Endothelial cell of umbilical vein (primary cell): ENCODE results near the gene ADGRE1. TPM values are rescaled to one million over a fixed set of nuclear protein-coding genes. Genes with fewer than 3 reads are reported as not detected.

Experiments
- BruUV-seq: library from RNA; stranded (reverse); fragments of 400-500 nt; replicated peaks from 2 replicates; lab custom pipeline; 2021; lab: Mats Ljungman, UMichigan
- CTCF ChIA-PET: fragments of 300-600, 350-600 bp; sonication (Branson Sonifier 250); formaldehyde crosslinking; loops from one replicate; lab custom pipeline; 2021; ENCODE audit warnings: antibody characterized with exemption, inconsistent platforms; lab: Charles Lee
- POLR2A ChIA-PET: fragments of 300-600, 350-600 bp; sonication (Branson Sonifier 250); formaldehyde crosslinking; loops from one replicate; lab custom pipeline; 2021; ENCODE audit warnings: antibody characterized with exemption, inconsistent platforms; lab: Charles Lee
- DNase-seq: peaks from one replicate; pipeline ENCODE4 v3.0.0-alpha.2; 2011; ENCODE audit warnings: low read depth, low spot score
- FAIRE-seq: peaks from 2 replicates; lab custom pipeline; 2011; peaks lifted over from hg19 to GRCh38; lab: Jason Lieb, UNC
- H2AFZ ChIP-seq: 2 replicates; pipeline ENCODE4 v1.6.0; 2012; ENCODE audit warnings: low read depth, low read length, control low read depth, inconsistent platforms
- H3K27ac ChIP-seq: 2 replicates; pipeline ENCODE4 v1.5.1; 2011; ENCODE audit warnings: low read depth, mild to moderate bottlenecking, control low read depth, low read length, moderate library complexity; ENCODE audit not compliant: insufficient read depth
- H3K27me3 ChIP-seq, 2 experiments: 2 replicates each; pipeline versions ENCODE4 v1.6.0 to v1.6.1; 2011; ENCODE audit warnings: low read length in 2 of 2, mixed read lengths in 1 of 2; ENCODE audit not compliant: control insufficient read depth in 2 of 2, insufficient read depth in 2 of 2
- H3K36me3 ChIP-seq, 2 experiments: 2 replicates in 1 of 2; 3 replicates in 1 of 2; pipeline ENCODE4 v1.5.1; 2011; ENCODE audit warnings: low read length in 2 of 2, mild to moderate bottlenecking in 1 of 2, moderate library complexity in 1 of 2; ENCODE audit not compliant: control insufficient read depth in 2 of 2, insufficient read depth in 2 of 2; ENCODE audit errors: extremely low read depth in 1 of 2
- H3K4me1 ChIP-seq: 3 replicates; pipeline ENCODE4 v1.5.1; 2011; ENCODE audit warnings: mild to moderate bottlenecking, low read length; ENCODE audit not compliant: control insufficient read depth, insufficient read depth; ENCODE audit errors: extremely low read depth
- H3K4me2 ChIP-seq: 2 replicates; pipeline ENCODE4 v1.6.1; 2011; ENCODE audit warnings: low read length, control low read depth, mixed read lengths; ENCODE audit not compliant: insufficient read depth
- H3K4me3 ChIP-seq, 3 experiments: fragments of 200-600 bp in 1 of 3; sonication (generic), shearing (Covaris generic) in 1 of 3; replicated peaks in 1 of 3; 2 replicates each; pipeline ENCODE4 v1.5.1; 2011 to 2016; ENCODE audit warnings: control low read depth in 3 of 3, low read length in 3 of 3, mild to moderate bottlenecking in 2 of 3, inconsistent platforms in 1 of 3, low read depth in 1 of 3, moderate library complexity in 1 of 3; ENCODE audit not compliant: insufficient read depth in 1 of 3
- H3K79me2 ChIP-seq: 2 replicates; pipeline ENCODE4 v1.6.0; 2012; ENCODE audit warnings: low read length, inconsistent platforms; ENCODE audit not compliant: control insufficient read depth, insufficient read depth
- H3K9ac ChIP-seq: replicated peaks from 2 replicates; pipeline ENCODE3; 2011; ENCODE audit warnings: low read length, control low read depth; ENCODE audit not compliant: insufficient read depth; ENCODE audit errors: extremely low read depth
- H3K9me1 ChIP-seq: replicated peaks from 3 replicates; pipeline ENCODE4 v1.6.0; 2011; ENCODE audit warnings: mild to moderate bottlenecking, low read length; ENCODE audit not compliant: control insufficient read depth, insufficient read depth; ENCODE audit errors: extremely low read depth
- H3K9me3 ChIP-seq: replicated peaks from 2 replicates; pipeline ENCODE4 v1.5.1; 2012; ENCODE audit warnings: low read length, inconsistent platforms; ENCODE audit not compliant: control insufficient read depth, insufficient read depth
- H4K20me1 ChIP-seq: replicated peaks from 2 replicates; pipeline ENCODE3; 2011; ENCODE audit warnings: mild to moderate bottlenecking, low read length; ENCODE audit not compliant: control insufficient read depth, insufficient read depth; ENCODE audit errors: extremely low read depth
- CTCF ChIP-seq, 2 donors: IDR thresholded peaks; 1 replicate in 1 of 2; 2 replicates in 1 of 2; pipeline ENCODE4 v1.5.1; 2011; ENCODE audit warnings: low read length in 2 of 2, mild to moderate bottlenecking in 2 of 2, moderate library complexity in 2 of 2, control low read depth in 1 of 2, inconsistent platforms in 1 of 2, low read depth in 1 of 2; ENCODE audit not compliant: insufficient read depth in 1 of 2; ENCODE audit errors: extremely low read depth in 1 of 2
- EZH2 ChIP-seq: IDR thresholded peaks from 2 replicates; pipeline ENCODE4 v1.6.1; 2012; ENCODE audit warnings: borderline replicate concordance, low read depth, mild to moderate bottlenecking, moderate library complexity, low read length, inconsistent platforms; ENCODE audit not compliant: severe bottlenecking
- FOS ChIP-seq: IDR thresholded peaks from 2 replicates; pipeline ENCODE4 v1.6.1; 2011; ENCODE audit warnings: mild to moderate bottlenecking, low read length, moderate library complexity, borderline replicate concordance; ENCODE audit not compliant: insufficient read depth
- GATA2 ChIP-seq: IDR thresholded peaks from 2 replicates; pipeline ENCODE4 v1.7.0; 2011; ENCODE audit warnings: low read depth, mild to moderate bottlenecking, moderate library complexity, mixed read lengths, low read length; ENCODE audit not compliant: insufficient read length, insufficient read depth
- JUN ChIP-seq: IDR thresholded peaks from 2 replicates; pipeline ENCODE4 v1.6.1; 2011; ENCODE audit warnings: borderline replicate concordance, low read depth; ENCODE audit not compliant: insufficient read length, insufficient read depth
- MAX ChIP-seq: IDR thresholded peaks from 2 replicates; pipeline ENCODE4 v1.6.1; 2011; ENCODE audit not compliant: insufficient read depth, insufficient read length
- MYC ChIP-seq: IDR thresholded peaks from one replicate; pipeline ENCODE4 v1.6.1; 2011; ENCODE audit warnings: mild to moderate bottlenecking, low read depth, low read length
- POLR2A ChIP-seq: IDR thresholded peaks from 2 replicates; pipeline ENCODE4 v1.6.1; 2012; ENCODE audit warnings: low read depth, mild to moderate bottlenecking, control low read depth, low read length
- POLR2AphosphoS5 ChIP-seq: IDR thresholded peaks from 2 replicates; pipeline ENCODE4 v1.6.1; 2012; ENCODE audit warnings: low read depth, mild to moderate bottlenecking, control low read depth, low read length, moderate library complexity; ENCODE audit not compliant: insufficient read depth
- dilution Hi-C: fragments of 300-500 bp; cut with MboI; formaldehyde crosslinking; loops from one replicate; pipeline ENCODE4 v1.15.0; 2019; ENCODE audit warnings: low sequenced_read_pairs; ENCODE audit not compliant: extremely low pct_ligation_motif_present
- intact Hi-C: fragments of 100-400 bp; cut with micrococcal nuclease; formaldehyde crosslinking; loops from one replicate; pipeline ENCODE4 v1.10.0; 2022
- polyA plus RNA-seq, 4 experiments: library from polyadenylated mRNA; depleted of rRNA in 3 of 4; stranded (reverse) in 3 of 4; unstranded in 1 of 4; fragments of >200 nt; gene quantifications; 2 replicates each; pipeline versions ENCODE4 v1.2.1 to v1.2.3, GENCODE V29; 2011 to 2012; ENCODE audit warnings: missing spikeins in 1 of 4
- total RNA-seq: library from RNA; stranded (reverse); gene quantifications from 2 replicates; pipeline ENCODE4 v1.2.3, GENCODE V29; 2021

ADGRE1 gene
- total and polyA plus RNA-seq, 2 donors (not counting 3 experiments of a cell fraction or from before 2014, with no cell fraction given): not detected

- POLR2A ChIA-PET: no interaction called here
- no peak overlapping the region for H3K27ac ChIP-seq
- TF ChIP-seq MYC (no peak), POLR2AphosphoS5 (no peak), EZH2 (no peak), MAX (no peak), JUN (no peak), FOS (no peak), POLR2A (no peak), GATA2 (no peak), CTCF (IDR thresholded peaks at IDR 0.05; ENCODE audit: extremely low read depth in 1 of 2, insufficient read depth in 1 of 2, low read depth in 1 of 2, low read length in 2 of 2) (no peak)
- dilution Hi-C loops: no loop called here
- no peaks in the 10 kb centered on the region for H3K36me3 ChIP-seq
- H3K4me3 ChIP-seq: no peak overlapping the region
- no peaks in the 10 kb centered on the region for H4K20me1 ChIP-seq
- no peak for DNase-seq
- H3K27me3 ChIP-seq: no peaks in the 10 kb centered on the region
- intact Hi-C loops: no loop called here
- H3K9me1 ChIP-seq: no peaks in the 10 kb centered on the region
- no peak overlapping the region for H3K9ac ChIP-seq
- H3K4me2 ChIP-seq: no peak overlapping the region
- H3K79me2 ChIP-seq: no peaks in the 10 kb centered on the region
- H2AFZ ChIP-seq: no peak overlapping the region
- H3K9me3 ChIP-seq: no peaks in the 10 kb centered on the region
- BruUV-seq: no TSS peak
- CTCF ChIA-PET: interaction anchor here (0.6 kb wide), 1 partner anchor 820 kb away, joined by 3 read pairs; no protein-coding TSS in a partner anchor
- FAIRE-seq: no peak
- H3K4me1 ChIP-seq: peaks cover 10% of the 10 kb centered on the region
Measured at GRCh38 chr19:6945733-6946132, 58.4 kb downstream of the ADGRE1 start.
